Activated T-helper 2 cell treated with anti-CD3 and anti-CD28 coated beads, Interferon-gamma antibody, Interleukin-2, Interleukin-4, amounts not matched to agents 10 μg/mL and 5 μg/mL and 100 μg/mL, durations not matched to agents 14 hours and 24 hours and 36 hours (primary cell): ENCODE data around the gene STK39. TPM values are rescaled to one million over a fixed set of nuclear protein-coding genes. Genes with fewer than 3 reads are reported as not detected.
A peak's percentile ranks its signal among the peaks of the same experiment; 100 is the strongest.
"Not testable (repeated sequence)": the region's sequence is repeated elsewhere in the genome, so short reads cannot be mapped to it uniquely, and the experiment has no call there.

Experiments used
- DNase-seq: peaks from one replicate; pipeline ENCODE4 v3.0.0; 2021; ENCODE audit warnings: low spot score
- H3K27ac Mint-ChIP-seq: one replicate; pipeline ENCODE4 v1.8.0; 2021; ENCODE audit warnings: mixed read lengths
- H3K27me3 Mint-ChIP-seq: one replicate; pipeline ENCODE4 v1.8.0; 2021; ENCODE audit warnings: low read depth, mixed read lengths
- H3K36me3 Mint-ChIP-seq: one replicate; pipeline ENCODE4 v1.8.0; 2021; ENCODE audit warnings: low read depth, mixed read lengths
- H3K4me1 Mint-ChIP-seq: one replicate; pipeline ENCODE4 v1.8.0; 2021; ENCODE audit warnings: low read depth, mixed read lengths
- H3K4me3 Mint-ChIP-seq: one replicate; pipeline ENCODE4 v1.8.0; 2021; ENCODE audit warnings: low read depth, mild to moderate bottlenecking, moderate library complexity, mixed read lengths
- H3K9me3 Mint-ChIP-seq: one replicate; pipeline ENCODE4 v1.8.0; 2021; ENCODE audit warnings: mixed read lengths
- intact Hi-C: fragments of 100-400 bp; cut with micrococcal nuclease; formaldehyde crosslinking; loops from one replicate; pipeline ENCODE4 v1.15.1; 2023
- total RNA-seq: library from RNA; stranded (reverse); gene quantifications from 2 replicates; pipeline ENCODE4 v1.2.3, GENCODE V29; 2022

Gene STK39
- total RNA-seq, 1 donor from 2014 or later, result 46.3 TPM

GRCh38 chr2:168089200-168089599, 158.2 kb downstream of the STK39 start:
- Mint-ChIP-seq H3K4me3 (no peak overlapping the region), H3K4me1 (peaks cover 34% of the 10 kb centered on the region), H3K9me3 (peaks cover 4% of the 10 kb centered on the region), H3K27me3 (no peaks in the 10 kb centered on the region), H3K36me3 (peaks cover 33% of the 10 kb centered on the region), H3K27ac (peak overlapping the region; percentile 60)
- intact Hi-C loops, result no loop called here
- DNase-seq, result no peak

GRCh38 chr2:168087401-168087800, 160.0 kb downstream of the STK39 start:
- H3K27ac Mint-ChIP-seq, result no peak overlapping the region
- H3K4me1 Mint-ChIP-seq, result peaks cover 38% of the 10 kb centered on the region
- H3K36me3 Mint-ChIP-seq, result peaks cover 51% of the 10 kb centered on the region
- no peaks in the 10 kb centered on the region for H3K27me3 Mint-ChIP-seq
- H3K9me3 Mint-ChIP-seq, result peaks cover 9% of the 10 kb centered on the region
- DNase-seq, result no peak
- intact Hi-C loops, result no loop called here
- no peak overlapping the region for H3K4me3 Mint-ChIP-seq

GRCh38 chr2:168086851-168087250, 160.5 kb downstream of the STK39 start:
- Mint-ChIP-seq H3K27me3 (no peaks in the 10 kb centered on the region), H3K36me3 (peaks cover 56% of the 10 kb centered on the region), H3K27ac (no peak overlapping the region), H3K4me1 (peaks cover 42% of the 10 kb centered on the region), H3K9me3 (peaks cover 10% of the 10 kb centered on the region), H3K4me3 (no peak overlapping the region)
- no peak for DNase-seq
- intact Hi-C loops, result no loop called here

GRCh38 chr2:168085801-168086361, 161.5 kb downstream of the STK39 start:
- DNase-seq, result no peak
- Mint-ChIP-seq H3K36me3 (peaks cover 58% of the 10 kb centered on the region), H3K27me3 (no peaks in the 10 kb centered on the region), H3K4me3 (no peak overlapping the region), H3K9me3 (peaks cover 10% of the 10 kb centered on the region), H3K27ac (no peak overlapping the region), H3K4me1 (peaks cover 45% of the 10 kb centered on the region)
- intact Hi-C loops, result no loop called here

GRCh38 chr2:168084288-168084687, 163.1 kb downstream of the STK39 start:
- intact Hi-C loops, result no loop called here
- no peak for DNase-seq
- Mint-ChIP-seq H3K9me3 (peaks cover 10% of the 10 kb centered on the region), H3K4me3 (no peak overlapping the region), H3K27ac (no peak overlapping the region), H3K27me3 (no peaks in the 10 kb centered on the region), H3K36me3 (peaks cover 65% of the 10 kb centered on the region), H3K4me1 (peaks cover 36% of the 10 kb centered on the region)

GRCh38 chr2:168081452-168081851, 165.9 kb downstream of the STK39 start:
- H3K9me3 Mint-ChIP-seq, intact Hi-C loops: not testable (repeated sequence)

GRCh38 chr2:168079236-168079635, 168.2 kb downstream of the STK39 start:
- H3K27me3 Mint-ChIP-seq, result no peaks in the 10 kb centered on the region
- H3K36me3 Mint-ChIP-seq, result peaks cover 43% of the 10 kb centered on the region
- H3K27ac Mint-ChIP-seq, result no peak overlapping the region
- intact Hi-C loops, result no loop called here
- DNase-seq, result no peak
- H3K9me3 Mint-ChIP-seq, result peaks cover 6% of the 10 kb centered on the region
- H3K4me1 Mint-ChIP-seq, result peaks cover 17% of the 10 kb centered on the region
- no peak overlapping the region for H3K4me3 Mint-ChIP-seq

More at GRCh38 chr2:168081452-168081851, 165.9 kb downstream of the STK39 start:
- peaks cover 21% of the 10 kb centered on the region for H3K4me1 Mint-ChIP-seq
- H3K27ac Mint-ChIP-seq, DNase-seq, H3K27me3 Mint-ChIP-seq, H3K4me3 Mint-ChIP-seq: not testable (repeated sequence)
- H3K36me3 Mint-ChIP-seq, result peaks cover 53% of the 10 kb centered on the region

GRCh38 chr2:168076731-168077130, 170.7 kb downstream of the STK39 start:
- H3K4me3 Mint-ChIP-seq, result no peak overlapping the region
- H3K27me3 Mint-ChIP-seq, result no peaks in the 10 kb centered on the region
- peaks cover 8% of the 10 kb centered on the region for H3K4me1 Mint-ChIP-seq
- no peaks in the 10 kb centered on the region for H3K9me3 Mint-ChIP-seq
- intact Hi-C loops, result no loop called here
- no peak overlapping the region for H3K27ac Mint-ChIP-seq
- no peak for DNase-seq
- H3K36me3 Mint-ChIP-seq, result peaks cover 27% of the 10 kb centered on the region

- no peak for DNase-seq
- Mint-ChIP-seq H3K4me3 (no peak overlapping the region), H3K36me3 (peaks cover 27% of the 10 kb centered on the region), H3K9me3 (no peaks in the 10 kb centered on the region), H3K4me1 (peaks cover 2% of the 10 kb centered on the region), H3K27ac (no peak overlapping the region), H3K27me3 (no peaks in the 10 kb centered on the region)
- intact Hi-C loops, result no loop called here
Observed at GRCh38 chr2:168075446-168075845, 171.9 kb downstream of the STK39 start.

- Mint-ChIP-seq H3K4me3 (no peak overlapping the region), H3K27ac (no peak overlapping the region), H3K4me1 (peaks cover 2% of the 10 kb centered on the region), H3K27me3 (no peaks in the 10 kb centered on the region), H3K36me3 (peaks cover 18% of the 10 kb centered on the region), H3K9me3 (no peaks in the 10 kb centered on the region)
- no peak for DNase-seq
- intact Hi-C loops, result no loop called here
Observed at GRCh38 chr2:168072626-168073303, 174.6 kb downstream of the STK39 start.

- DNase-seq, result no peak
- no peaks in the 10 kb centered on the region for H3K4me1 Mint-ChIP-seq
- no peak overlapping the region for H3K4me3 Mint-ChIP-seq
- H3K27me3 Mint-ChIP-seq, result no peaks in the 10 kb centered on the region
- peaks cover 49% of the 10 kb centered on the region for H3K36me3 Mint-ChIP-seq
- H3K9me3 Mint-ChIP-seq, result no peaks in the 10 kb centered on the region
- intact Hi-C loops, result no loop called here
- H3K27ac Mint-ChIP-seq, result no peak overlapping the region
Observed at GRCh38 chr2:168064011-168064998, 183.1 kb downstream of the STK39 start.

GRCh38 chr2:168062936-168063335, 184.5 kb downstream of the STK39 start:
- Mint-ChIP-seq H3K4me3 (no peak overlapping the region), H3K36me3 (peaks cover 47% of the 10 kb centered on the region), H3K9me3 (no peaks in the 10 kb centered on the region), H3K27me3 (no peaks in the 10 kb centered on the region), H3K27ac (no peak overlapping the region), H3K4me1 (no peaks in the 10 kb centered on the region)
- intact Hi-C loops, result no loop called here
- DNase-seq, result no peak

GRCh38 chr2:168062054-168062453, 185.3 kb downstream of the STK39 start:
- Mint-ChIP-seq H3K36me3 (peaks cover 38% of the 10 kb centered on the region), H3K9me3 (no peaks in the 10 kb centered on the region), H3K27me3 (no peaks in the 10 kb centered on the region), H3K4me3 (no peak overlapping the region), H3K4me1 (no peaks in the 10 kb centered on the region), H3K27ac (no peak overlapping the region)
- no peak for DNase-seq
- intact Hi-C loops, result no loop called here
